ENCODE measurements around the gene RPN1. TPM values are rescaled to one million over a fixed set of nuclear protein-coding genes. Genes with fewer than 3 reads are reported as not detected.

The RPN1 gene
- total and polyA plus RNA-seq, 2 of the 13 experiments (the other 11 are each of a cell fraction or from before 2014, with no cell fraction given), result 290 to 342 TPM

DNA sequence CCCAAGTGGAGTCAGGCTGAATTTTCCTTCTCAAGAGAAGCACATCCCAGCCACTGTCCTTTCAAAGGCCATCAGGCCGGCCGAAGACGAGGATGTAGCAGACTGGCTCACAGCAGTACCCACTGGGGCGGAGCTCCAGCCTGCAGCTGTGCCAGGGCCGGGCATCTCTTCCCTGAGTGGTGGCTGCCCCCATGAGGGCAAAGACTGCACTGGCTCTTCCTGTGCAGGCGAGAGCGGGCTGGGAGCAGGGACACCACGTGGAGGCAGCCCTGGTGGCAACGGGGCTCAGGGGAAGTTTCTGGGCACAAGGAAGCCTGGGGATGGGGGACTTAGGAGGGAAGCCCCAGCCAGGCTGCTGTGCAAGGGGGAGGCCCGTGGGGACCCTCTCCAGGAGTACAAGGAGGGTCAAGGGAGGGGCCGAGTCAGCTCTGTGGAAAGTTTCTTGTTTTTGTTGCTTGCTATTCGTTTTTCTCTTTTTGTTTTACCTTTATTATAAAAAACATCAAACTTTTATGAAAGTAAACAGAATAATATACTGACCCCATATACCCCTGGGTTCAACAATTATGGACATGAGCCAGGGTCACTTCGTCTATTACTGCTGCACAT is 66.1 kb downstream of the RPN1 start (continued):
- TF ChIP-seq, protein P1, sequence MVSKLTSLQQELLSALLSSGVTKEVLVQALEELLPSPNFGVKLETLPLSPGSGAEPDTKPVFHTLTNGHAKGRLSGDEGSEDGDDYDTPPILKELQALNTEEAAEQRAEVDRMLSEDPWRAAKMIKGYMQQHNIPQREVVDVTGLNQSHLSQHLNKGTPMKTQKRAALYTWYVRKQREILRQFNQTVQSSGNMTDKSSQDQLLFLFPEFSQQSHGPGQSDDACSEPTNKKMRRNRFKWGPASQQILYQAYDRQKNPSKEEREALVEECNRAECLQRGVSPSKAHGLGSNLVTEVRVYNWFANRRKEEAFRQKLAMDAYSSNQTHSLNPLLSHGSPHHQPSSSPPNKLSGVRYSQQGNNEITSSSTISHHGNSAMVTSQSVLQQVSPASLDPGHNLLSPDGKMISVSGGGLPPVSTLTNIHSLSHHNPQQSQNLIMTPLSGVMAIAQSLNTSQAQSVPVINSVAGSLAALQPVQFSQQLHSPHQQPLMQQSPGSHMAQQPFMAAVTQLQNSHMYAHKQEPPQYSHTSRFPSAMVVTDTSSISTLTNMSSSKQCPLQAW (CRISPR knock-in tag; IDR thresholded peaks at IDR 0.05), result peak; percentile 45; the same call in 1 of the 2 replicates
- TF ChIP-seq, protein P2, sequence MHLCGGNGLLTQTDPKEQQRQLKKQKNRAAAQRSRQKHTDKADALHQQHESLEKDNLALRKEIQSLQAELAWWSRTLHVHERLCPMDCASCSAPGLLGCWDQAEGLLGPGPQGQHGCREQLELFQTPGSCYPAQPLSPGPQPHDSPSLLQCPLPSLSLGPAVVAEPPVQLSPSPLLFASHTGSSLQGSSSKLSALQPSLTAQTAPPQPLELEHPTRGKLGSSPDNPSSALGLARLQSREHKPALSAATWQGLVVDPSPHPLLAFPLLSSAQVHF (CRISPR knock-in tag; IDR thresholded peaks at IDR 0.05), result no peak
- TF ChIP-seq ZNF335 (CRISPR knock-in tag; IDR thresholded peaks at IDR 0.05) (no peak), SAP130 (CRISPR knock-in tag; IDR thresholded peaks at IDR 0.05; ENCODE audit: low read depth) (peak; percentile 49), KLF16 (CRISPR knock-in tag; IDR thresholded peaks at IDR 0.05) (0 out of 4 replicates have a peak, but pooled peaks of 1 of the 2 experiments have one; percentile 37), HCFC1 (IDR thresholded peaks at IDR 0.05; ENCODE audit: low read depth, low read length) (no peak), BRCA1 (CRISPR knock-in tag; IDR thresholded peaks at IDR 0.05) (no peak), ZNF773 (CRISPR knock-in tag; IDR thresholded peaks at IDR 0.05; ENCODE audit: borderline replicate concordance) (no peak), LCORL (IDR thresholded peaks at IDR 0.05) (no peak), LCORL (CRISPR knock-in tag; IDR thresholded peaks at IDR 0.05) (no peak), CBX5 (CRISPR knock-in tag; IDR thresholded peaks at IDR 0.05; ENCODE audit: borderline replicate concordance) (0 out of 2 replicates have a peak, but pooled peaks have one; percentile 42), GTF3A (CRISPR knock-in tag; conservative IDR thresholded peaks at IDR 0.05) (no peak), ZNF33A (CRISPR knock-in tag; IDR thresholded peaks at IDR 0.05; ENCODE audit: borderline replicate concordance) (no peak), RAD21 (CRISPR knock-in tag; IDR thresholded peaks at IDR 0.05) (peak; percentile 84), FOXK2 (IDR thresholded peaks at IDR 0.05) (no peak), ETV6 (CRISPR knock-in tag; conservative IDR thresholded peaks at IDR 0.05) (no peak), ZNF331 (CRISPR knock-in tag; IDR thresholded peaks at IDR 0.05) (0 out of 2 replicates have a peak, but pooled peaks have one; percentile 26), GABPB1 (CRISPR knock-in tag; IDR thresholded peaks at IDR 0.05) (peak; percentile 57)
- TF ChIP-seq, protein P3, sequence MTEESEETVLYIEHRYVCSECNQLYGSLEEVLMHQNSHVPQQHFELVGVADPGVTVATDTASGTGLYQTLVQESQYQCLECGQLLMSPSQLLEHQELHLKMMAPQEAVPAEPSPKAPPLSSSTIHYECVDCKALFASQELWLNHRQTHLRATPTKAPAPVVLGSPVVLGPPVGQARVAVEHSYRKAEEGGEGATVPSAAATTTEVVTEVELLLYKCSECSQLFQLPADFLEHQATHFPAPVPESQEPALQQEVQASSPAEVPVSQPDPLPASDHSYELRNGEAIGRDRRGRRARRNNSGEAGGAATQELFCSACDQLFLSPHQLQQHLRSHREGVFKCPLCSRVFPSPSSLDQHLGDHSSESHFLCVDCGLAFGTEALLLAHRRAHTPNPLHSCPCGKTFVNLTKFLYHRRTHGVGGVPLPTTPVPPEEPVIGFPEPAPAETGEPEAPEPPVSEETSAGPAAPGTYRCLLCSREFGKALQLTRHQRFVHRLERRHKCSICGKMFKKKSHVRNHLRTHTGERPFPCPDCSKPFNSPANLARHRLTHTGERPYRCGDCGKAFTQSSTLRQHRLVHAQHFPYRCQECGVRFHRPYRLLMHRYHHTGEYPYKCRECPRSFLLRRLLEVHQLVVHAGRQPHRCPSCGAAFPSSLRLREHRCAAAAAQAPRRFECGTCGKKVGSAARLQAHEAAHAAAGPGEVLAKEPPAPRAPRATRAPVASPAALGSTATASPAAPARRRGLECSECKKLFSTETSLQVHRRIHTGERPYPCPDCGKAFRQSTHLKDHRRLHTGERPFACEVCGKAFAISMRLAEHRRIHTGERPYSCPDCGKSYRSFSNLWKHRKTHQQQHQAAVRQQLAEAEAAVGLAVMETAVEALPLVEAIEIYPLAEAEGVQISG (CRISPR knock-in tag; IDR thresholded peaks at IDR 0.05), result 0 out of 2 replicates have a peak, but pooled peaks have one; percentile 31
- TF ChIP-seq, protein P4, sequence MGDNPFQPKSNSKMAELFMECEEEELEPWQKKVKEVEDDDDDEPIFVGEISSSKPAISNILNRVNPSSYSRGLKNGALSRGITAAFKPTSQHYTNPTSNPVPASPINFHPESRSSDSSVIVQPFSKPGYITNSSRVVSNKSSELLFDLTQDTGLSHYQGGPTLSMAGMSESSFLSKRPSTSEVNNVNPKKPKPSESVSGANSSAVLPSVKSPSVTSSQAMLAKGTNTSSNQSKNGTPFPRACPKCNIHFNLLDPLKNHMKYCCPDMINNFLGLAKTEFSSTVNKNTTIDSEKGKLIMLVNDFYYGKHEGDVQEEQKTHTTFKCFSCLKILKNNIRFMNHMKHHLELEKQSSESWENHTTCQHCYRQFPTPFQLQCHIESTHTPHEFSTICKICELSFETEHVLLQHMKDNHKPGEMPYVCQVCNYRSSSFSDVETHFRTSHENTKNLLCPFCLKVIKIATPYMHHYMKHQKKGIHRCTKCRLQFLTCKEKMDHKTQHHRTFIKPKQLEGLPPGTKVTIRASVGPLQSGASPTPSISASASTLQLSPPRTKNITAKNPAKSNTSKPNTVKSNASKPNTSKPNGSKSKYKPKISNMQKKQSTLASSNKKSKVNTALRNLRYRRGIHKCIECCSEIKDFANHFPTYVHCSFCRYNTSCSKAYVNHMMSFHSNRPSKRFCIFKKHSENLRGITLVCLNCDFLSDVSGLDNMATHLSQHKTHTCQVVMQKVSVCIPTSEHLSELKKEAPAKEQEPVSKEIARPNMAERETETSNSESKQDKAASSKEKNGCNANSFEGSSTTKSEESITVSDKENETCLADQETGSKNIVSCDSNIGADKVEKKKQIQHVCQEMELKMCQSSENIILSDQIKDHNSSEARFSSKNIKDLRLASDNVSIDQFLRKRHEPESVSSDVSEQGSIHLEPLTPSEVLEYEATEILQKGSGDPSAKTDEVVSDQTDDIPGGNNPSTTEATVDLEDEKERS (CRISPR knock-in tag; IDR thresholded peaks at IDR 0.05), result 0 out of 2 replicates have a peak, but pooled peaks have one; percentile 46
- TF ChIP-seq, protein P5, sequence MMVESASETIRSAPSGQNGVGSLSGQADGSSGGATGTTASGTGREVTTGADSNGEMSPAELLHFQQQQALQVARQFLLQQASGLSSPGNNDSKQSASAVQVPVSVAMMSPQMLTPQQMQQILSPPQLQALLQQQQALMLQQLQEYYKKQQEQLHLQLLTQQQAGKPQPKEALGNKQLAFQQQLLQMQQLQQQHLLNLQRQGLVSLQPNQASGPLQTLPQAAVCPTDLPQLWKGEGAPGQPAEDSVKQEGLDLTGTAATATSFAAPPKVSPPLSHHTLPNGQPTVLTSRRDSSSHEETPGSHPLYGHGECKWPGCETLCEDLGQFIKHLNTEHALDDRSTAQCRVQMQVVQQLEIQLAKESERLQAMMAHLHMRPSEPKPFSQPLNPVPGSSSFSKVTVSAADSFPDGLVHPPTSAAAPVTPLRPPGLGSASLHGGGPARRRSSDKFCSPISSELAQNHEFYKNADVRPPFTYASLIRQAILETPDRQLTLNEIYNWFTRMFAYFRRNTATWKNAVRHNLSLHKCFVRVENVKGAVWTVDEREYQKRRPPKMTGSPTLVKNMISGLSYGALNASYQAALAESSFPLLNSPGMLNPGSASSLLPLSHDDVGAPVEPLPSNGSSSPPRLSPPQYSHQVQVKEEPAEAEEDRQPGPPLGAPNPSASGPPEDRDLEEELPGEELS (CRISPR knock-in tag; IDR thresholded peaks at IDR 0.05), result no peak

Measured in HepG2 (cell line).